Spleen (tissue), 3 donors: ENCODE data around the gene B3GAT1.

Experiments
- POLR2A ChIP-seq, 3 donors: fragments of 450-650 bp; IDR thresholded peaks; one replicate each; pipeline ENCODE4 v1.5.1; 2017; ENCODE audit warnings: antibody characterized with exemption in 3 of 3, mild to moderate bottlenecking in 1 of 3
- POLR2AphosphoS5 ChIP-seq, 3 donors: sonication (generic); formaldehyde crosslinking; IDR thresholded peaks; one replicate each; pipeline ENCODE4 v1.5.1; 2017; ENCODE audit warnings: antibody characterized with exemption in 3 of 3

DNA sequence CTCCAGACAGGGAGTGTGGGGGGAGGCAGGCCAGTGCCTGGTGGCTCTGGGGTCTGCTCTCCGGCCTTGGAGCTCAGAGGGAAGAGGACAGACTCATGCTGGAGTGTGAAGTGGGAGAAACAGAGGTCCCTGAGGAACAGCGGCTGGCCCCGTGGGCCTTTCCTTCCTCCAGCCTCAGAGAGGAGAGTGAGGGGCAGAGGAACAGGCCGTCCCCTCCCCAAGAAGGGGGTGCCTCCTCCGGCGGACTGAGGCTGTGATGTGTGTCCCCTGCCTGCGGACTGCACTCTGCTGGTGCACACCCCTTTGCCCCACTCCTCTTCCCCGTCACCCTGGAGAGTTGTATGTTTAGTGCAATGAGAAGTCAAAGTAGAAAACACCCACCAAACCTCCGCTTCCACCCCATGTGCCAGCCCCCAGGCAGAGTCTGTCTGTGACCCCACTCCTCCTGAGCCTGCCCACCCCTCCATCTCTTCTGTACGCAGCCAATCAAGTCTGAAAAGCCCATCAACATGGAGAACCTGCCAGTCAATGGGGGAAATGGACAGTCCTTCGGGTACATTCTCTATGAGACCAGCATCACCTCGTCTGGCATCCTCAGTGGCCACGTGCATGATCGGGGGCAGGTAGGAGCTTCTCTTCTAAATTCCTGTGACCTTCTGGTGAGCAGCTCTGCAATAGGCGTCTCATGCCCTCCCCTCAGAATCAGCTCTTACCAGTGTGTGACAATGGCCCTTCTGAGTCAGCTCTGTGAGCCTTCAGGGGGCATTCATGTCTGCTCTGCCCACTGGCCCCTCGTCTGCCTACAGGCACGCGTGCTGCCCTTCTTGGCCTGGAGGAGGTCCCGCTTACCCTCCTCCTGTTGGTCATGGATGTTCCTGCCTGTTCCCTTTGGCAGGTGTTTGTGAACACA is 41.3 kb downstream of the B3GAT1 start:
- TF ChIP-seq POLR2AphosphoS5 (IDR thresholded peaks at IDR 0.05) (no peak), POLR2A (IDR thresholded peaks at IDR 0.05) (no peak)
